Tibial nerve (tissue), 4 donors: ENCODE measurements around the gene GDI2.
"Not testable (repeated sequence)": the region's sequence is repeated elsewhere in the genome, so short reads cannot be mapped to it uniquely, and the experiment has no call there.

ENCODE experiments used
- EP300 ChIP-seq, 2 donors: sonication (generic); formaldehyde crosslinking; IDR thresholded peaks; one replicate each; pipeline ENCODE4 v1.6.1; 2017; ENCODE audit warnings: antibody characterized with exemption in 2 of 2, mild to moderate bottlenecking in 1 of 2
- POLR2A ChIP-seq, 2 donors: fragments of 450-650 bp; IDR thresholded peaks; one replicate each; pipeline ENCODE4 v1.6.1; 2017; ENCODE audit warnings: antibody characterized with exemption in 2 of 2, mild to moderate bottlenecking in 2 of 2, moderate library complexity in 2 of 2
- TF ChIP-seq, protein P1 (sequence below), 5 experiments: fragments of 200-600 bp in 3 of 5; fragments of 450-650 bp in 2 of 5; sonication (generic) in 3 of 5; IDR thresholded peaks; one replicate each; pipeline ENCODE4 v1.5.1; 2016 to 2019; ENCODE audit warnings: antibody characterized with exemption in 5 of 5, mild to moderate bottlenecking in 3 of 5, moderate library complexity in 2 of 5

DNA sequence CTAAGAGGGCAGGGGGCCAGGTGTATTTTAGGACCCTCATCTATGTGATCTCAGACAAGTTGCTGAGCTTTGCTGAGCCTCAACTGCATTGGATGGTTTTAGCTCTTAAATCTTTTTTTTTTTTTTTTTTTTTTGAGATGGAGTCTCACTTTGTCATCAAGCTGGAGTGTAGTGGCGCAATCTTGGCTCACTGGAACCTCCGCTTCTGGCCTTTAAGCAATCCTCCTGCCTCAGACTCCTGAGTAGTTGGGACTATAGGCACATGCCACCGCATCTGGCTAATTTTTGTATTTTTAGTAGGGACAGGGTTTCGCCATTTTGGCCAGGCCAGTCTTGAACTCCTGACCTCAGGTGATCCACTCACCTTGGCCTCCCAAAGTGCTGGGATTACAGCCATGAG lies 33.4 kb upstream of the GDI2 start:
- TF ChIP-seq, protein P1, sequence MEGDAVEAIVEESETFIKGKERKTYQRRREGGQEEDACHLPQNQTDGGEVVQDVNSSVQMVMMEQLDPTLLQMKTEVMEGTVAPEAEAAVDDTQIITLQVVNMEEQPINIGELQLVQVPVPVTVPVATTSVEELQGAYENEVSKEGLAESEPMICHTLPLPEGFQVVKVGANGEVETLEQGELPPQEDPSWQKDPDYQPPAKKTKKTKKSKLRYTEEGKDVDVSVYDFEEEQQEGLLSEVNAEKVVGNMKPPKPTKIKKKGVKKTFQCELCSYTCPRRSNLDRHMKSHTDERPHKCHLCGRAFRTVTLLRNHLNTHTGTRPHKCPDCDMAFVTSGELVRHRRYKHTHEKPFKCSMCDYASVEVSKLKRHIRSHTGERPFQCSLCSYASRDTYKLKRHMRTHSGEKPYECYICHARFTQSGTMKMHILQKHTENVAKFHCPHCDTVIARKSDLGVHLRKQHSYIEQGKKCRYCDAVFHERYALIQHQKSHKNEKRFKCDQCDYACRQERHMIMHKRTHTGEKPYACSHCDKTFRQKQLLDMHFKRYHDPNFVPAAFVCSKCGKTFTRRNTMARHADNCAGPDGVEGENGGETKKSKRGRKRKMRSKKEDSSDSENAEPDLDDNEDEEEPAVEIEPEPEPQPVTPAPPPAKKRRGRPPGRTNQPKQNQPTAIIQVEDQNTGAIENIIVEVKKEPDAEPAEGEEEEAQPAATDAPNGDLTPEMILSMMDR (IDR thresholded peaks at IDR 0.05) = not testable (repeated sequence)
- peak in 1 of 2 donors; percentile 1 for TF ChIP-seq EP300 (IDR thresholded peaks at IDR 0.05)
- not testable (repeated sequence) for TF ChIP-seq POLR2A (IDR thresholded peaks at IDR 0.05)
